Subcutaneous adipose tissue (tissue), 4 donors: ENCODE results near the gene TGFB3. TPM values are rescaled to one million over a fixed set of nuclear protein-coding genes. Genes with fewer than 3 reads are reported as not detected.

Experiments
- CTCF ChIP-seq: fragments of 450-650 bp; IDR thresholded peaks from one replicate; pipeline ENCODE4 v1.5.1; 2016; ENCODE audit warnings: low read depth, mild to moderate bottlenecking, control low read depth, antibody characterized with exemption, moderate library complexity
- total RNA-seq, 4 donors: library from RNA; depleted of rRNA; stranded (reverse); fragments of >200 nt; gene quantifications; one replicate each; pipeline ENCODE4 v1.1.0, GENCODE V29; 2016

TGFB3 gene
- total RNA-seq, 4 donors from 2014 or later, result 2.3 to 10.9 (median 7.1) TPM

DNA sequence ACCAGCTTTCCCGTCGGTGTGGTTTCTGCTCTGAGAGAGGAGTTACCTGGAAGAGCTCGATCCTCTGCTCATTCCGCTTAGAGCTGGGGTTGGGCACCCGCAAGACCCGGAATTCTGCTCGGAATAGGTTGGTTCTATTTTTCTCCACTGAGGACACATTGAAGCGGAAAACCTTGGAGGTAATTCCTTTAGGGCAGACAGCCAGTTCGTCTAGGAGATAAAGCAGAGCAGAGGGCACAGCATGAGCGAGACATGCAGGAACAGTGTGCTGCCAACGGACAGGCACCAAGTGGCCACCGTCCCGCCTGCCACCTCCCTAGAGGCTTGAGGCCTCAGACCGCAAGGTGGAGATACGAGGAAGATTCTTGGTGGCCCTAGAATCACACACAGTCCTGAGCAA lies 10.3 kb downstream of the TGFB3 start:
- TF ChIP-seq CTCF, result no peak

DNA sequence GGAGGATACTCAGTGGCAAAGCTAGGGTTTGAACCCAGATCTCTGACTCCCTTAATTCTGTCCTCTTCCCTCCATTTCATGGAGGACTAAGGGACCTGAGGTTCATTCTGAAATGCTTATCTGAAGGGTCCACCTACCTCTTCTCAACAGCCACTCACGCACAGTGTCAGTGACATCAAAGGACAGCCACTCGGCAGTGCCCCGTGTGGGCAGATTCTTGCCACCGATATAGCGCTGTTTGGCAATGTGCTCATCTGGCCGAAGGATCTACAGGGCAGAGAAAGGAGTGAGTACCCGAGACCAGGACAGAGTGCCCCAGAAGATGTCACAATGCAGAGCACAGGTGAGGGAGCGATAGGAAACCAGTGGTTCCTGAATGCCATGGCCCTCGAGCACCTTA lies 10.8 kb downstream of the TGFB3 start:
- no peak for TF ChIP-seq CTCF

- TF ChIP-seq CTCF, result no peak
Measured at GRCh38 chr14:75969891-75970290, 11.9 kb downstream of the TGFB3 start.

DNA sequence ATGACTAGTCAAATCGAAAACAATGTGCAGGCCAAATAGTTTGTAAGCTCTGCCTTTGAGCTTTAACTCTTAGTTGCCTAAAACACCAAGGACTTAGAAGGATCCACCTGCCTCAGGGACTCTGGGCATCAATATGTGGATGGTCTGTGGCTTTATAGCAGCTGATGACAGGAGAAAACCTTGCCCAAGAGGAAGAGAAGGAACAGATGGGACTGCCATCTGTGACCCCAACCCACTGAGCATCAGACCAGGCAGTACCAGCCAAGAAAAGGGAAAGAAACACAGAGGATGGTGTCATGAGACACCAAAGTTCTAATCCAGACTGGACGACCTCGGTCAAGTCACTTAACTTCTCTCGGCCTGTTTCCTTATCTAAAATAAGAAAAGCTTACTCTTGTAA lies 12.7 kb downstream of the TGFB3 start:
- TF ChIP-seq CTCF, result no peak

GRCh38 chr14:75968456-75968855 lies 13.3 kb downstream of the TGFB3 start:
- TF ChIP-seq CTCF, result no peak

- no peak for TF ChIP-seq CTCF
Measured at GRCh38 chr14:75967866-75968265, 13.9 kb downstream of the TGFB3 start.

- no peak for TF ChIP-seq CTCF
Measured at GRCh38 chr14:75961662-75962061, 20.1 kb downstream of the TGFB3 start.

DNA sequence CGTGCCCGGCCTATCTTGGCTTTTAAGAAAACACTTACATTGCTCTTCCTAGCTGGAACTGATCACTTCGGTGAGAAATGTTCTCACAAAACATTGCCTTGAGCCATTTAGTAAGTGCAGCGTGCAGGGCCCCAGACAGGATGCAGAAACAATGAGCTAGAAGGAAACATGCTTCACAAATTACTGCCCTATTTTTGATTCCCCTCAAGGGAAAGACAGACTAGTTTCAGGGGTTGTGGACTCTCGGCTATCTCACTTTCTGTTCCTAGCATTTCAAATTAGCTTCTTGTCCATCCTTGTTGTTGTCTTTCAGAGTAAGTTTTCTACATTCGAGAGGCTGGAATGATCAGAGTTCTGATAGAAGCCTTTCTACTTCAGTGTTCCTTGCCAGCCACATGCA lies 21.6 kb downstream of the TGFB3 start:
- no peak for TF ChIP-seq CTCF
